T1000 (cell line): ENCODE results near the gene P3H1.

Source experiments
- DNase-seq: peaks from one replicate; lab custom pipeline; 2025; ENCODE audit warnings: mixed read lengths; lab: John Stamatoyannopoulos, UW

The P3H1 gene

DNA sequence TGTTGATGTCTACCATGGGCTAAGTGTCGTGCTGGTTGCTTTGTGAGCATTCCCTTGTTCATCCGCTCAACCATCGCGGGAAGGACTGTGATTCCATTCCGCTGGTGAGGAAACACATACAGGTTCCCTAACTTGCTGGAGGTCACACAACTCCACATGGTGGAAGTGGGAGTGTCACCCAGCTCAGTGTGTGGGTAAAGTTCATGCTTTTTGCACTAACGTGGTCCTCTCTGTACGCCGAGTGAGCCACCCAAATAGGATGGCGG lies 22.7 kb downstream of the P3H1 start:
- no peak for DNase-seq

DNA sequence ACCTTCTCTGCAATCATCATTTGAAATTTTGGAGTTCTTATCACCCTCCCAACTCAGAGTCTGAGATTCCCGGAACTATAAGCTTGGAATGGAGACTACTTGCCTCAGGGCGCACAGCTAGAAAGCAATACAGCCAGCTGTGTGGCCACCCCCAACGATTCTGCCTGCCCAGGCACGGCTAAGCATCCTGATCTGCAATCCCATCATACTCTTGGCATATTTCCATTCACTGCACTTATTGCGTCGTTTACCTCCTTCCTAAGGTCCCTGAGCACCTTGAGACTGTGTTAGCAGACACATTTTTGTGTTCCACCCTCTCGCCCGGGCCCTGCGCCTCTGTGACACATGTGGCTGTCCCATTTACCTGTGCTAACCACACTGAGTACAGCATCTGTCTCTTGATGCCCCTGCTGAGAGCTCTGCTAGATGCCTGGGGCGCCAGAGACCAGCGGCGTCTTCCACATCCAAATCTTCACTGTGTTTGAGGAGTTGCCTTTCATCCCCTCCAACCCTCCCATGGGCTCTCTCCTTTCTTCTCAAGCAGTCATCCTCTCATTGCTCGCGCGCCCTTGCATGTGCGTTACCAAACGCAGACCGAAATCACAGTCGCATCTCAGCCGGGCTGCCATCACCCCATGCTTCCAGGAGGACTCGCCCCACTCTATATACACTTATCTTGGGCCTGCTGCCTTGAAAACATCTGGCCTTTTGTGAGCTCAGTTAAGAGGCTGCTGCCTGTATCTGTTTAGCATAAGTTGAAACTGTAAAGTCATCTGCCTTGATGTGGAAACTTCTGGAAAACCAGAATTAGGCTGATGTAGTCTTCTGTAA lies 23.3 kb downstream of the P3H1 start:
- DNase-seq, result no peak

DNA sequence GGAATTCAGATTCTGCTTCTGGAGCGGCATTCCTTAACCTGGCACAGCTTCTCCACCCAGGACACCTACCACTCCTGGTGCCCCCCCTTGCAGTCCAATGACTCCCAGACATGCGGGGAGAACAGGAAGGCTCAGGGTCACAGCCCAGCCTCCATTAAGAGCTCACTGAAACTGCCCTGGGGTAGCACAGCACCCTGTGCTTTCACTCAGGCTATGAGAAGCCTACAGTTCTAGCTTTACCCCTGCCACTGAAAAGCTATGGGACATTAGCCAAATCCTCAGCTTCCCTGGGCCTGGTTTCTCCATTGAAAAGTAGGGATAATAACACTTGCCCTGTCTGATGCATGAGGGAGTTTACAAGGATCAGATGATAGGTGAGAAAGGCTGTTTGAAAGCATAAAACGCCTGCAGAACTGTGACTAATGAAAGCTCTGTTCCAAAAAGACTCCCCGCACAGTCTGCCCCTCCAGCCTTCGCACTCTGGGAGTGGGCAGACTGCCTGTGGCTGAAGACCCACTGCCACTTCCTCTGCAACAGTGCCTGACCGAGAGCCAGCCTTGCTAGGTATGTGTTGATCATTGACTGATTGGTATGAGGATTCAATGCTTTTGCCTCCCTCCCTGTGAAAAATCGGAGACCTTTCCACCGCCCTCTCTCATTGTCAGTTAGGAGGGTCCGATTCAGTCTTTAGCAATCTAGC lies 24.1 kb downstream of the P3H1 start:
- no peak for DNase-seq

DNA sequence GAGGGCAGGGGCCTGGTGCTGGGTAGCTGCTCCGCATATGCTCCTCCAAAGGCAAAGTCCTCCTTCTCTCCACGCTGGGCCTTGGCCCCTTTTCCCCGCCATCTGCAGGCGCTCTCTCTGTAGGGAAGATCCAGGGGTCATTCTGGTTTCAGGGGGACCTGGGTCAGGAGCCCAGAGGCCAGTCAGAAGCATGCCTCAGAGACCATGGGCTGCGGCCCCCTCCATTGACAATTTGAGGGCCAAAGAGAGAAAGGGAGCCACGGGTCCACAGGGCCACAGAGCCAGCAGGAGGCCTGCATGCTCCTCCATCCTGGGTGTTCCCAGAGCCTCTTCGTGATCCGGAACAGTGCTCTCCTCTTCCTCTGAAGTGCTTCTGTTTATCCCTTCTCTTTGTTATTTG lies 24.7 kb downstream of the P3H1 start:
- DNase-seq, result no peak

DNA sequence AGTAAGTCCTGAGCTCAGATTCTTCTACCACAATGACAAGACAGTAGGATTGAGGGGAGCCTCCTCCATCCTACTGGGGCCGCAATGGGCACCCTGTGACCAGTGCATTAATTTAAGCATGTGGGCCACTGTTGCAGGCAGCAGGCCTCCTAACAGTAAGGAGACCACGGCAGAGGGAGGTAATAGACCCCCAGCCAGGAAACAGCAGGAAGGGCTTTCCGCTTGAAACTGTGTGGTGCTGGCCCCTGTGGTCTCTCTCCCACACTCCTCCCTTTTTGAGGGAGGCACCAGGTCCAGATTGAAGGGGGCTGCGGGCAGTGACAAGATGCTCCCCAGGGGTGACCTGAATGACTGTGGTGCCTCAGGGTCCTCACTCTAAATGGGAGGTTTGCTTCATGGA lies 25.1 kb downstream of the P3H1 start:
- DNase-seq, result no peak

DNA sequence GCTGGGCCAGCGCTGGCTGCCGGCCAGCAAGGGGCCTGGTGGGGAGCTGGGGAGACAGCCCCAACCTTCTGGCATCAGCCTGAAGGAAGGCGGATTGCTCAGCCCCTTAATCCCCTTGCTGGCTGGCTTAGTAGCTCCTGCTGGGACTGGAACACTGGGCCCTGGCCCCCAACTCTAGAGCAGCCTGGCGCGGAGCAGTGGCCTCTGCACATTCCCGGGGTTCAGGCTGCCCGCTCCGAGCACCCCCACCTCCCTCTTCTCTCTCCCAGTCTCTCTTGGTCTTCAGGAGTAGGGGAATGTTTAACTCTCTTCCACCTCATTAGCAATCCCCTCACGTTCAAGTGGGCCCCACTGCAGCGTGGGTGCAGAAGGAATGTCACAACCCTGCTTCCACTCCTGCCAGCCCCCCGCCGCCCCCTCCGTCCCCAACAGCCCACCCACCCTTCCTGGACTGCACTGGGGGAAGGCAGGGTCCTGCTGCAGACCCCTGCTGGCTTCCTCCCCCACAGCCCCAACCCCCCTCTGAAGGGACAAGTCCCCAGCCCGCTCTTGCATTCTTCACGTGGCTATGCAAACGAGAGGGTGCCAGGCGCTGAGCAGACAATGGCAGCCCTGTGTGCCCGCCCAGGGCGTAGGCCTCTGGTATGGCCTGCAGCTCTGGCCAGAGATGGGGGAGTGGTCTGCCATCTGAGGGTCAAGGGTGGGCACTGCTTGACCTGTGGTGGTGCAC lies 25.8 kb downstream of the P3H1 start:
- no peak for DNase-seq

DNA sequence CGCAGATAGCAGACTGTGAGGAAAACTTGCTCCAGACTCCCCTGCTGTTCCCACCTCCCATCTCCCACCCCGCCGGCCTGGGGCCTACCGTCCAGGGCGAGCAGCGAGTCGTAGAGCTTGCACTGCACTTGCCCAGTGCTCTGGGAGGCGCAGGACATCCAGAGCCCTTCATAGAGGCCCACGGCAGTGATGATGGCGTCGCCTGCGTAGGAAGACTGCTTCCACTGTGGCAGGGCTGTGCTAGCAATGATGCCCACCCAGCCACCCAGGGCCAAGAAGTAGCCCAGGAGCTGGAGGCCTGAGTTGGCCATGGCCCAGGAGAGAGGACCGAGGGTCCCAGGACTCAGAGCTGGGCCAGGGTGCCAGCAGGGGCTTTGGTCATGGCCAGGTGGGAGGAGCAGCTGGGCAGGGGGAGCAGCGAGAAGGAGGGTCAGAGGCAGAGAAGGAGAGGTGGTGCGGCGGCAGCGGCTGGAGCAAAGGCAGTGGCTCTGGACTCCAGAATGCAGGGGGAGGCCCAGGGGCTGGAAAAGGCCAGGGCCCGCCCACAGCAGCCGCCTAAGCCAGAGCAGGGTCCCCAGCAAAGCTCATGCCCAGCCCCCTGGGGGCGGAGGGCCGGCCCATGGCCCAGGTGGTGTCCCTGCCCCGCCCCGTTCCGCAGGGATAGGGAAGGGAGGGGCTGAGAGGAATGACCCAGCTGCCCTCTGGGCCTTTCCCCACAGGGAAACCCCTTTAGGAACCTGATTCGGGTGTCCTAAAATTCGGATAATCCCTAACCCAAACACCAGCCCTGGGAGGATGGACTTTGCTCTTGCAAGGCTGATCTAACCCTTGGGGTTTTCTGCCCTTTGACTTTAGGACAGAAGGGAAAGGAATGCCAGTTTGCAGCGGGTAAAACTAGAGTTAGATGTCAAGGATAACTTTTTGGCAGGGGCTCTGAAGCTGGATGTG lies 26.8 kb downstream of the P3H1 start, which contains the start of gene CLDN19:
TSS of gene CLDN19 (minus strand) at position 484 of the 948 bp plus-strand sequence. CDS start at position 311, 173 bp downstream.
- no peak for DNase-seq

DNA sequence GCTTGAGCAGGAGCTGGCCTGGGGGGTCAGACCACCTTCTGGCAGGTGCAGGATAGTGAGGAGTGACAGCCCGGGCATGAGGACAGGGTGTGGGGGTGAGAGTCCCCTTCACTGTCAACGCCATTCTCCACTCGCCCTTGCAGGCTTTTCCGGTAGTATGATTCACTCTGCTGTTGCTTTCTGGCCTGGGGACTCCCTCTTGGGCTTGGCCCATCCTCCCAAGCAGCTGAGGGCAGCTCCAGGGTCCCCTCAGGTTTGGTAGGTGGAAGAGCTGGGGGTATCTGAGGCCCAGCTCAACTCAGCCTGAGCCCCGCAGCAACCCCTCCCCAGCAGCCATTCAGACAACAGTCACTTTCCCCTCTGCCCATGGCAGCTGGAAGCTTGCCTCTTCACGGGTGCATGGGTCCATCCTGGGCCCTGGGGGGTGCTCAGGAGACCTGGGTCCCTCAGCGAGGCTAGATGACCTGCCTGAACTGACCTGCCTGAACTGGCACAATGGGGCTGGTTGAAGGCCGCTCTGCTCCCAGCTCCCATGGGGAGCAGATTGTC lies 28.1 kb downstream of the P3H1 start:
- DNase-seq, result no peak

DNA sequence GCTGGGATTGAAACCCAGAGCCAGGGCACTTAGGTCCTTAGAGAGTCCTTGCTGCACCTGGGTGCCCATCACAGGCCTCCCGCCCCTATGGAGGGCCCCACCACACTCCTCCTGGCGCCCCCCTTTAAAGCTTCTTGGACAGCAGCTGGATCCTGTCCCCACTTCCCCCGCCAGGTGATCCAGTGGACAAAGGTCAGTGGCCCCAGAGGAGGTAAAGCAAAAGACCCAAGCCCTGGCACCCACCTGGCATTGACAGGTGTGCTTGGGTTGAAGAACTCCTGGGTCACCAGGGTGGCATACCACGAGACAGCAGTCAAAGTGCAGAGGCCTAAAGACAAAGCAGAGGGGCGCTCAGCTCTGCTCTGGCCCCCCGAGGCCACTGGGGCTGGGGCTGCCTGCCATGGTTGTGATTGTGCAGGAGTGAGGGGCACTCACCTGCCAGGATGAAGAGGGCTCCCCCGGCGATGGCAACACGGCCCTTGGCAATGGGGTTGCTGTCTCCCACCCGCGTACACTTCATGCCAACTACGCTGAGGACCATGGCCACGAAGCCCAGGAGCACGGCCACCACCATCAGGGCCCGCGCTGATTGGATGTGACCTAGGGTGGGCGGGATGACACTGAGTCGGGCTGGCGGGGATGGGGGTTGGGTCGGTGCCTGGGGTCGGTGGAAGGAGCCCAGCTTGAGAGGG lies 28.7 kb downstream of the P3H1 start:
- no peak for DNase-seq

DNA sequence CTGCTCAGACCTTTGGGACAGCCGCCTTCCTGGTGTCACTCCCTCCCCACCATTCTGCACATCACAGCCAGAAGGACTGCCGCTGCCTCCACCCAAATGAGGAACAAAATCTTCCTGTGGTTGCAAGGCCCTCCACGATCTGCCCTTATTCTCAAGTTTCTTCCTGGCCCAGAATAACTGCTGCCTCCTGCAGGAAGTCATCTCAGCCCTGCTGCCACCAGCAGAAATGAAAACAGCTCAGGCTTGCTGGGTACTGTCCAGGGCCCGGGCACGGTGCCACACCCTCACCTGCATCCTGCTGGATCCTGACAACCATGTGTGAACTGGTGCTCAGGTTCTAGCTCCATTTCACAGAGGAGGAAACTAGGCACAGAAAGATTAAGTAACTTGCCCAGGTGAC lies 29.6 kb downstream of the P3H1 start:
- DNase-seq, result no peak

DNA sequence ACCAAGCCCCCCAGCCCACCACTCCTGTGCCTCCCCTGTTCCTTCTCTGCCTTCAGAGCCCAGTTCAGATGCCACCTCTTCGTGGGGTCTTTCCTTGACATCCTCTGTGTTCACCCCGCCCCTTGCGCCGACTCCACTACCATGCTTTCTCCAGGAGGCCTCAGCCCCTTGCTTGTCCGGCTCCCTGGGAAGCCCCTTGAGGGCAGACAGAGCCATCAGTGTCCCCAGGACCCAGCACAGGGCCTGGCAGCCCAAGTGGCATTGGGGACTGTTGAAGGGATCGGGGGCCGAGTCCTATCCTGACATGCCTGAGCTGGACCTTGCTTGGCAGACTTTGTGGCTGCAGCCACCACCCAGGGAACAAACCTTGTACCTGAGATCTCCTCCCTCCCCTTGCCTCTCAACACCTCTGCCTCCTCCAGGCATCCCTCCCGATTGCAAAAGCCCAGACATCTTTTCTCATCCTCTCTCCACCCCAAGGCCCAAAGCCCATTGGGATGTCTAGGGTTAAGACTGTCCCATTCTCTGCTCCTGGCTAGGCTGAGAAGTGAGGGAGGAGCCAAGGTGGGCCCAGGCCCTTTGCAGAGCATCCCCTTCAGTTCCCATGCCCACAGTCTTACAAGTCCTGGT lies 30.1 kb downstream of the P3H1 start:
- no peak for DNase-seq

DNA sequence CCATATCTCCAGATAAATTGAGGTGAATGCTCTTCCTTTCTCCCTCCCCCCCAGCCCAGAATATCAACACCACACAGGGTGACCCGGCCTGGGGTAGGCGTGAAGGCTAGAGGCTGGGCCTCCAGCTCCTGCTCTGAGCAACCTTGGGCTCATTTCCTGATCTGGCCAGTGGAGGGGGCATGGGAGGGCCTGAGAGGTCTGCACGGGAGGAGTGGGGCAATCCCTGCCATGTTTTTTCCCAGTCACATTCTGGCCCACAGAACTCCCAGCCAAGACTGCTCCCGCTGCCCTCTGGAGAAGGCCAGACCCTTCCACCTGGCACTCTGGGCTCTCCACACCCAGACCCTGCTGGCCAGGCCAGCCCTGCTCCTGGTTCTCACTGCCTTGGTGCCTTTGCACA lies 30.7 kb downstream of the P3H1 start:
- DNase-seq, result no peak

DNA sequence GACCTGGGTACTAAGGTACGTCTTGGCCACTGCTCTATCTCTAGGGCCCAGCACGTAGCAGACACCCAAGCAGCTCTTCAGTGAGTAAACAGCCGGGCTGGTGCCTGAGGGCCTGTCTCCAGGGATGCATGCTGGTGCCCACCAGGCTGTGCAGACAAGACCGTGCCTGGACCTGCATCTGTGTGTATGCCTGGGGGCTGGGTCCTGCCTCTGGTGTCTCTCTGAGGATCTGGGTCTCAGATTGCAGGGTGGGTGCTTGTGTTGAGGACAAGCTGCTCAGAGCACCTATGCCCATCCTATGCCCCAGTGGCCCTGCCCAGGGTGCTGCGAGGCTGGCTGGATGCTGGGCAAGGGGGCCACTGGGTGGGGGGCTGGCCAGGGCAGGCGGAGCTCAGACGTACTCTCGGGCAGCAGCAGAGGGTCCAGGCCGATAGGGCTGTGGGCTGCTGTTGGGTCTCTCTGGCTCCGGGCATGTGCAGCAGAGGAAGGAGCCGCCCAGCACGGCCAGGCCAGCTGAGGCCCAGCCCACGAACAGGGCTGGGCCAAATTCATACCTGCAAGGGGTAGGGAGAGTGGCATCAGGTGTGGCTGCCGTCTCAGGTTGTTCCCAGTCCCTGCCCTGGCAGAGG lies 31.2 kb downstream of the P3H1 start:
- no peak for DNase-seq

DNA sequence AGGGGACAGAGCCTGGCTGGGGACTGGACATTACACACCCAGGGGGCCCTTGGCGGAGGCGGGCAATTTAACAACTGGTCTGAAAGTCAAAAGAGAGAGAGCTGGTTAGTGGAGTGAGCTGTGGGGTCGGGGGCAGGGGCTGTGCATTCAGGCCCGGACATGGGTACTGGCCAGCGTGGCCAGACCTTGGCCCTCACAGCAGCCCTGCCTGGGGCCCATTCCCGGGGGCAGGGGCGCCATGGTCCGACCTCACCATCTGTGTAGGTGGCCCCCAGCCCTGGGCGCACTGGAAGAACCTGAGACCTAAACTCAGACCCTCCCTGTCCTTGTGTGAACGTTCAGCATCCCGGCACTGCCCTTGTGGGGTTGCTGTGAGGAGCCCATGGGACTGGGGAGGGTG lies 31.8 kb downstream of the P3H1 start:
- no peak for DNase-seq

DNA sequence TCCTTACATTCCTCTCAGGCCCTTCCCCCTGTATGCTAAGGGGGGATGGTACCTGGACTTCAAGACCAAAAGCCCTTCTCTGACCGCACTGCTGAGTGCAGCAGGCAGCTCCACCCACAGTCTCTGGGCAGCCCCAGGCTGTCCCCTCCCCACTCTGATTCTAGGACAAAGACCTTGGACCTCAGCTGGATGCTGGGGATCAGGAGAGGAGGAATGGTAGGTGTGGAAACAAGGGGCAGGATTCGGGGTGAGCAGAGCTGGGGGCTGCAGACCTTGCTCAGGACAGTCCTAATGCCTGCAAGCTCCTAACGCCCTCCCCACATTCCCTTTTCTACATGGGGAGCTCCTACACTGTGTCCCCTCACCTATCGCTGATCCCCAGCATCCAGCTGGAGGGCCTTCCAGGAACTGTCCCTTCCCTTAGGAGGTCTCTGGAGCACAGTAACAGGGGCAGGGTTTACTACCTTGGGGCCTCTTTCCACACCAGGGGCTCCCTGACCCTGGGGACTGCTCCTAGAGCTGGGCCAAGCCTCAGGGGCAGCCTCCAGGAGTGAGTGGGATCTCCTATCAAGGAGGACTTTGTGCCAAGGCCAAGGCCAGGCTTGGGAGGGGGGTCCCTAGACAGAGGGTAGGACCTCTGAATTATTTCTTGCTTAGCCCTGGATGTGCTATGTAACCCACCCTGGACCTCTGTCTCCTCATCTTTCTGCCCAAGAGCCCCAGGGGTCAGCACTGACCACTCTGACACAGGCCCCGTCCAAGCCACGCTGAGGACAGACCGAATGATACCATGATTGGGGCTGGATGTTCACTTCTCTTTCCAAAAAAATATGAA lies 32.4 kb downstream of the P3H1 start:
- no peak for DNase-seq

DNA sequence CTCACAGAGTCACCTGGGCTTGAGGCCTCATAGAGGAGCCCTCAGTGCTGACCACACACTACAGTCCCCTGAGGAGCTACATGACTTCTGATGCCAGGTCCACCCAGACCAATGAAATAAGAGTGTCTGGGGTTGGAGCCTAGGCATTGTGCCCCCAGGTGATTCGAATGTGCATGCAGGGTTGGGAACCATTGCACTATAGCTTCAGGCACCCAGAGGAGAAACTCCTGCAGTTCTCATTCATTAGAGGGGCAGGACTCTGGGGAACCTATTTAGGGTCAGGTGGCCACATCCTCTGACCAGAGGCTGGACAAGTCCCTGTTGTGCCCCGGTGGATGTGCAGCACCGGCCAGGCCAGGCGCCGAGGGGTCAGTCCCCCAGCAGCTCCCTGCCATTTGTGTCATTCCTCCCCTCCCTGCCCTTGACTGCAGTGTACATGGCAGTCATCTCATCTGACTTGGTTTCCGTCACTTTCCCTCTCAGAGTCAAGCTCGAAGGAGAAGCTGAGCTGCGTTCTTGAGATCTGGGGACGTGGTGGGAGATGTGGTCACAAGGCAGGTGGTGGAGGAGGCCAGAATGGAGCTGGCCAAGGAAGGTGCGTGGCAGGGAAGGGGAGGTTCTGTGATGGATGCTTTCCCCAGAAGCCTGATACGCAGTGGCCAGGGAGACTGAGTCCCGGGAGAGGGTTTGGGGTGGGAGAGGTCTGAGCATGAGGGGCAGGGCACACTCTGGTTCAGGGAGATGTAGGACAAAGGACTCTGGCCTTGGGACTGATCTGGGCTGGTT lies 33.2 kb downstream of the P3H1 start:
- no peak for DNase-seq

DNA sequence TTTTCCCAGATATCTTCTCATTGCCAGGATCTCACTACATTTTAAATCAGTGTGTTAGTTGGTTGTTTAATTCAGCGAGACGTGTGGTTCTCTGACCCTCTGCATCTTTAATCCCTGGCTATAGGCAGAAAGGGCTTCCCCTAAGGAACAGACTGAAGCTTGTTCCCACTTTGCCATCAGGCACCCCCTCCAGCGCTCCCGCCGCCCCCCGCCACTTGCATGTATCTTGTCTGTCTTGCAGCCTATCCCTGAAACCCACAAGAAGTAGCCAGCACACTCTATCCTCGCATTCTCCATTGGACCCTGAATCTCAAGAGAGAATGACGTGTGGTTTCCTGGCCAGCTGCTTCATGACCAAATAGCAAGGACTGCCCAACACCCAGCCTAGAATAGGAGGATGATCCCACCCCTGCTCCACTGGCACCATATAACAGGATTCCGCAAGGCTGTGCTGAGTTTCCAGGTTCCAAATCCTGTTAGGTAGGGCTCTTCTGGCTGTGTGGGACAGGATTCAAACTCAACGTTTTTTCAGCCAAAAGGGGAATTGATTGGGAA lies 34.6 kb downstream of the P3H1 start:
- no peak for DNase-seq

DNA sequence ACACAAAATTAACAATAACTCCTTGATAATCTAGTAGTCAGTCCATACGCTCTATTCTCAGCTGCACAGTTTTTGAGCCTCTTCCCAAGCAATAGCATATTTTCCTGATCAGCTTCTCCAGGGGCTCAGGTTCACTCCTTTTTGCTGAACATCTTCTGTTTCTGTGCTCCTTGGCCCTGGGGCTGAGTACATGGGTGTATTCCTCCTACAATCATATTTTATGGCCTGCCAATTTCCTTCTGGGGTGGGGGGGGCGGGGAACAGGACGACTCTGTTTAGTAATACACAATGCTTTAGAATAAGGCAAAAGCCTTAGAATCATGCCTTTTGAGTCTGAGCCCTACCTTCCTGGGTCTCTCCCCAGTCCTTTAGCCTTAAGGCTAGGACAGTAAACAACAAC lies 35.2 kb downstream of the P3H1 start:
- DNase-seq, result no peak
